AG04450 (cell line): ENCODE measurements around the gene BRD7. TPM values are rescaled to one million over a fixed set of nuclear protein-coding genes. Genes with fewer than 3 reads are reported as not detected.

Experiments used
- CTCF ChIA-PET: fragments of 300-600, 350-600 bp; formaldehyde crosslinking; extraction: SDS; loops from one replicate; lab custom pipeline; 2022; ENCODE audit warnings: antibody characterized with exemption, inconsistent platforms; lab: Charles Lee
- POLR2A ChIA-PET: fragments of 350-600 bp; formaldehyde crosslinking; extraction: SDS; loops from one replicate; lab custom pipeline; 2021; ENCODE audit warnings: antibody characterized with exemption, inconsistent platforms; lab: Yijun Ruan, JAX
- DNase-seq: peaks from one replicate; pipeline ENCODE4 v3.0.0-alpha.2; 2011; ENCODE audit warnings: low read depth, low spot score
- H3K27ac ChIP-seq: one replicate; pipeline ENCODE4 v1.5.1; 2012; ENCODE audit warnings: low read depth, low read length, control low read depth
- H3K27me3 ChIP-seq: one replicate; pipeline ENCODE4 v1.6.0; 2012; ENCODE audit warnings: low read length; ENCODE audit not compliant: control insufficient read depth, insufficient read depth
- H3K4me3 ChIP-seq: 2 replicates; pipeline ENCODE4 v1.5.1; 2011; ENCODE audit warnings: mild to moderate bottlenecking, low read depth, low read length, control low read depth
- H3K9me3 ChIP-seq: 2 replicates; pipeline ENCODE4 v1.5.1; 2012; ENCODE audit warnings: low read length; ENCODE audit not compliant: control insufficient read depth, insufficient read depth
- polyA plus RNA-seq: library from polyadenylated mRNA; depleted of rRNA; stranded (reverse); fragments of >200 nt; gene quantifications from 2 replicates; pipeline ENCODE4 v1.2.3, GENCODE V29; 2011
- TF ChIP-seq, protein P1 (sequence below): IDR thresholded peaks from 2 replicates; pipeline ENCODE4 v1.5.1; 2011; ENCODE audit warnings: low read depth, low read length, control low read depth, inconsistent platforms

The BRD7 gene
- polyA plus RNA-seq, 1 experiment, result 69.2 TPM

DNA sequence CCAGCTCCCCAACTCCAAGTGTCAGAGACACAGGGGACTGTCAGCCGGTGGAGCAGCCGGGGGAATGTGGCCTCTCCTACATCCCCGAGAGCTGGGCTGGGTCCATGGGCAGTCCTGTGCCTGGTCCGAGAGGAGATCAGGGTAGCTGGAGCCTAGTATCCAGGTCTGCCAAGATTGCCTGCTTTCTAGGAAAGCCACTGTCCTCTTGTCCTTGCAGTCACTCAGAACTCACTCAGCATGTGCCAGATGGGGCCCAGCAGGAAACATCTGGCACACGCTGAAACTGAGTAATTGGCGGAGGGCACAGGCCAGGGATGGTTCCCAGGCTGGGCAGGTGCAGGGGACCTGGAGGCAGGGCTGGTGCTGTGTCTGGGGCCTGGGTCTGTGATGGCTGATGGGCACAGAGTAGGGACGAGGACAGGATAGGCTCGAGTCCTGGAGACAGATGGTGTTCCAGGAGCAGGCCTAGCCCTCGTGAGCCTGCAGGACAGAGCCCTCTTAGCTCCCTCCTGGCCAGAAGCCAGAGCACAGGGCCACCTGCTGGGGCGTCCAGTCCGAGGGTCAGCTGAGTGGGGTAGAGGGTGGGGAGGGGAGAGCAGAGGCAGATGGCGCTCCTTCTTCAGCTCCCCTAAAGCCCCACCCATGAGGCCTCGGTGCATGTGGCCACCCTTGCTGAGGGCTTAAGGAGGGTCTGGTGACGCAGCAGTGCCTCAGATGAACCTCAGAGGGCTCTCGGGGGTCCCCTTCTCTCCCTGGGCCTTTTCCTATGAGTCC, 71.3 kb downstream of the BRD7 start:
- H3K9me3 ChIP-seq, result no peaks in the 10 kb centered on the region
- ChIA-PET CTCF (no interaction called here), POLR2A (no interaction called here)
- no peak for DNase-seq
- H3K27ac ChIP-seq, result no peak overlapping the region
- H3K4me3 ChIP-seq, result no peak overlapping the region
- H3K27me3 ChIP-seq, result no peaks in the 10 kb centered on the region
- TF ChIP-seq, protein P1, sequence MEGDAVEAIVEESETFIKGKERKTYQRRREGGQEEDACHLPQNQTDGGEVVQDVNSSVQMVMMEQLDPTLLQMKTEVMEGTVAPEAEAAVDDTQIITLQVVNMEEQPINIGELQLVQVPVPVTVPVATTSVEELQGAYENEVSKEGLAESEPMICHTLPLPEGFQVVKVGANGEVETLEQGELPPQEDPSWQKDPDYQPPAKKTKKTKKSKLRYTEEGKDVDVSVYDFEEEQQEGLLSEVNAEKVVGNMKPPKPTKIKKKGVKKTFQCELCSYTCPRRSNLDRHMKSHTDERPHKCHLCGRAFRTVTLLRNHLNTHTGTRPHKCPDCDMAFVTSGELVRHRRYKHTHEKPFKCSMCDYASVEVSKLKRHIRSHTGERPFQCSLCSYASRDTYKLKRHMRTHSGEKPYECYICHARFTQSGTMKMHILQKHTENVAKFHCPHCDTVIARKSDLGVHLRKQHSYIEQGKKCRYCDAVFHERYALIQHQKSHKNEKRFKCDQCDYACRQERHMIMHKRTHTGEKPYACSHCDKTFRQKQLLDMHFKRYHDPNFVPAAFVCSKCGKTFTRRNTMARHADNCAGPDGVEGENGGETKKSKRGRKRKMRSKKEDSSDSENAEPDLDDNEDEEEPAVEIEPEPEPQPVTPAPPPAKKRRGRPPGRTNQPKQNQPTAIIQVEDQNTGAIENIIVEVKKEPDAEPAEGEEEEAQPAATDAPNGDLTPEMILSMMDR, result no peak

DNA sequence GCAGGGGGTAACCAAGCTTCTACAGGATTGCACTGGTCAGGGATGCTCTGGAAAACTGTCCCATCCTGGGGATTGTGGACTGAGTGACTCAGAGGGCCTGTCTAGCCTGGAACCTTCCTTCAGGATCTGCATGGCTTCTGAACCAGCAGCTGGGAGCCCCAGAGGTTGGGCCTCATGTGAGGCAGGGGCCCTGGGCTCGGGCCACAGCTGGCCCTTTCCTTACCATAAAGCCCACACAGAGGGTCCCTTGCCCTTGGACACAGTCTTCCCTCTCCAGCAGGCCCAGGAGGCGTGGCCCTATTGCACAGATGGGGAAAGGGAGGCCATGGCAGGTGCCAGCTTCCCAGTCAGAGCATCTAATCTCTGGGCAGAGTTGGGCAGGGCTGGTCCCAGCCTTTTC, 72.0 kb downstream of the BRD7 start:
- ChIA-PET CTCF (no interaction called here), POLR2A (no interaction called here)
- H3K27ac ChIP-seq, result no peak overlapping the region
- H3K4me3 ChIP-seq, result no peak overlapping the region
- no peak for DNase-seq
- TF ChIP-seq, protein P1, result no peak
- no peaks in the 10 kb centered on the region for H3K9me3 ChIP-seq
- H3K27me3 ChIP-seq, result no peaks in the 10 kb centered on the region

DNA sequence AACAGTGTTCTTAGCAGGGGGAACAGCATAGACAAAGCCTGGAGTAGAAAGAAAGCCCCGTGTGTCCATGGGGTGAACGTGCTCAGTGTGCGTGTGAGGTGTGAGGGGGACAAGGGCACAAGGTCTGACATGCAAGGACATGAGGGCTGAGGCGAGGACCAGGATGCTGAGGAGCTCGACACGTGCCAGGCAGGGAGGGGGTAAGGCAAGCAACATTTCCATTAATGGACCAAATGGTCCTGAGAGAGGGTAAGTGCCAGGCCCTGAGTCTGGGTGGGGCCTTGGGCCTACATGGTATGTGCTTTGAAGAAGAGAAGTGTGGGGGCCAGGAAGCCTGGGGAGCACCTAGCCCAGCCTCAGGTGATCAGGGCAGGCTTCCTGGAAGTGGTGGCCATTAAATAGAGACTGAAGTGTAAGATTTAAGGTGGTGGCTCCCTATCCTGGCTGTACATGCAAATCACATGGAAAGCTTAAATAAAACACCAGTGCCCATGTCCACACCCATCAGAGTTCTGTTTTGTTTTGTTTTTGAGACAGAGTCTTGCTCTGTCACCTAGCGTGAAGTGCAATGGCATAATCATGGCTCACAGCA, 73.2 kb downstream of the BRD7 start:
- TF ChIP-seq, protein P1, result no peak
- H3K27me3 ChIP-seq, result no peaks in the 10 kb centered on the region
- CTCF ChIA-PET, result no interaction called here
- POLR2A ChIA-PET, result no interaction called here
- no peak for DNase-seq
- H3K4me3 ChIP-seq, result no peak overlapping the region
- no peak overlapping the region for H3K27ac ChIP-seq
- no peaks in the 10 kb centered on the region for H3K9me3 ChIP-seq

DNA sequence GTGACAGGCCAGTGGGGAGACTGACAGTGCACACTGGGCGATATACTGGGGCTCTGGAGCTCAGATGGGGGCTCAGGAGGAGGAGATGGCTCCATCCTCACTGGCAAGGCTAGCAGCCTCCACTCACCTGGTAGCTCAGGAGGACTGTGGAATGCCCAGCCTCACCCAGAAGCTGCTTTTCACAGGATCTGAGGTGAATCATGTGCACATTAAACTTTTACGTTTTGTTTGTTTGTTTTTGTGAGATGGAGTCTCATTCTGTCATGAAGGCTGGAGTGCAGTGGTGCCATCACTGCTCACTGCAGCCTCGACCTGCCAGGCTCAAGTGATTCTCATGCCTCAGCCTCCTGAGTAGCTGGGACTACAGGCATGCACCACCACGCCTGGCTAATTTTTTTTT, 73.8 kb downstream of the BRD7 start:
- CTCF ChIA-PET, result no interaction called here
- Histone ChIP-seq H3K4me3 (no peak overlapping the region), H3K27ac (no peak overlapping the region), H3K9me3 (no peaks in the 10 kb centered on the region), H3K27me3 (no peaks in the 10 kb centered on the region)
- DNase-seq, result no peak
- TF ChIP-seq, protein P1, result no peak
- POLR2A ChIA-PET, result no interaction called here
